Measurements from ENCODE around the gene BCL11A. TPM values are rescaled to one million over a fixed set of nuclear protein-coding genes. Genes with fewer than 3 reads are reported as not detected.

BCL11A gene
- total and polyA plus RNA-seq, 2 of the 13 experiments (the other 11 are each of a cell fraction or from before 2014, with no cell fraction given), result not detected

DNA sequence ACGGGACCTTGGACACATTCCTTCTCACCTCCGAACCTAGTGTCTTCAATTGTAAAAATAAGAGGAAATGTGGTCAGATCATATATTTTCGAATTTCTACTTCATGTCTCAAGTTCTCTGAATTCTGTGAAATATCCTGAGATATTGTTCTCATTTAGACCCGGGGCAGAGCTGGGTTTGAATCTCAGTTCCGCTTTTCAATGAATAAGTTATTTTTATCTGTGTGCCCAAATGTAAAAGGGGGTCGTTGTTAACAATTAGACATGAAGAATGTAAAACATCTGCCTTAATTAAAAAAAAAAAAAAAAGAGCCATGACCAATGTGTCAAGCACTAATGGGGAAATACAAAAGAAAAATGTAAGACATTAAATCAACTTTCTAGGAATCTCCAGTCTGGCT lies 48.9 kb upstream of the BCL11A start (continued):
- TF ChIP-seq ZNF142 (CRISPR knock-in tag; IDR thresholded peaks at IDR 0.05) (no peak), E2F1 (CRISPR knock-in tag; IDR thresholded peaks at IDR 0.05) (no peak)

DNA sequence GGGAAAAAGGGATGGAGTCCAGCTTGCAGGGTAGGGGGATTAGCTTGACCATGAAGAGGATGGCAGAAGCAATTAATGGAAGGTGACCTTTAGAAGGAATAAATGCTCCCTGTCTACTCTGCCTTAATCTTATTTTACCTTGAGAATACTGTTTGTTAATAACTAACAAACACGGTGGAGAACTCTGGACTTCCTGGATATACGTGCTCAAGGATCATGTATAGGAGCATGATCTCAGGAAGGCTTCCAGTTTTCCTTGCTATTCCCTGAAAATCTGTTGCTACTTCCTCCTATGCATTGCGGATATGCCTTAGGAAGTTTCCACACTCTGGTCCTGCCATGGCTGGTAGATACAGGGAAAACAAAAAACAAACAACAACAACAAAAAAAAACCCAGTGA lies 44.8 kb upstream of the BCL11A start:
- in situ Hi-C loops (cut with HindIII; ENCODE audit: extremely low pct_ligation_motif_present, low pct_unique_long_range_greater_than_20kb) (loop anchor here (25.0 kb wide), 2 partner anchors 1586 to 1836 kb away; no protein-coding TSS in a partner anchor), intact Hi-C loops (cut with micrococcal nuclease; ENCODE audit: unreplicated experiment) (no loop called here)
- Histone ChIP-seq H3K36me3 (replicated peaks in 1 of 2; ENCODE audit: control insufficient read depth in 1 of 2, insufficient read depth in 2 of 2, low read length in 2 of 2) (no peaks in the 10 kb centered on the region), H3K4me2 (ENCODE audit: low read depth, low read length) (no peak overlapping the region), H3K27me3 (ENCODE audit: control insufficient read depth in 1 of 2, insufficient read depth in 2 of 2, low read length in 2 of 2) (peaks cover 0 to 33% of the 10 kb centered on the region in 2 experiments; a peak in 2 of 5 replicates), H2AFZ (ENCODE audit: low read length) (no peak overlapping the region), H3K79me2 (ENCODE audit: insufficient read depth, low read length) (no peaks in the 10 kb centered on the region), H3K4me1 (ENCODE audit: insufficient read depth, low read length) (no peaks in the 10 kb centered on the region), H3K4me3 (replicated peaks in 1 of 3; ENCODE audit: insufficient read depth in 1 of 3, low read depth in 2 of 3, low read length in 3 of 3) (no peak overlapping the region), H4K20me1 (ENCODE audit: insufficient read depth, low read length) (no peaks in the 10 kb centered on the region), H3K9me3 (ENCODE audit: low read length) (no peaks in the 10 kb centered on the region), H3K9ac (ENCODE audit: insufficient read depth, low read depth, low read length) (no peak overlapping the region), H3K27ac (ENCODE audit: extremely low read length, insufficient read depth, low read length) (no peak overlapping the region)
- FAIRE-seq (no peak), DNase-seq (ENCODE audit: low spot score) (no peak), ATAC-seq (no peak)
- WGBS (ENCODE audit: low lambda C conversion rate), result 14% methylated on average over 3 of the region's 3 CpGs
- no TSS peak for BruUV-seq (replicated peaks)
- ChIA-PET POLR2A (no interaction called here), CTCF (ENCODE audit: low intra/inter-chr PET ratio, low total read pairs) (no interaction called here)
- TF ChIP-seq ZNF292 (CRISPR knock-in tag; IDR thresholded peaks at IDR 0.05; ENCODE audit: borderline replicate concordance, low read depth) (no peak), ZNF101 (CRISPR knock-in tag; IDR thresholded peaks at IDR 0.05; ENCODE audit: borderline replicate concordance, low read depth) (no peak), ZNF598 (CRISPR knock-in tag; IDR thresholded peaks at IDR 0.05; ENCODE audit: borderline replicate concordance) (no peak), TGIF2 (CRISPR knock-in tag; IDR thresholded peaks at IDR 0.05) (no peak), AHDC1 (CRISPR knock-in tag; IDR thresholded peaks at IDR 0.05; ENCODE audit: borderline replicate concordance) (no peak)
- TF ChIP-seq, protein P1, sequence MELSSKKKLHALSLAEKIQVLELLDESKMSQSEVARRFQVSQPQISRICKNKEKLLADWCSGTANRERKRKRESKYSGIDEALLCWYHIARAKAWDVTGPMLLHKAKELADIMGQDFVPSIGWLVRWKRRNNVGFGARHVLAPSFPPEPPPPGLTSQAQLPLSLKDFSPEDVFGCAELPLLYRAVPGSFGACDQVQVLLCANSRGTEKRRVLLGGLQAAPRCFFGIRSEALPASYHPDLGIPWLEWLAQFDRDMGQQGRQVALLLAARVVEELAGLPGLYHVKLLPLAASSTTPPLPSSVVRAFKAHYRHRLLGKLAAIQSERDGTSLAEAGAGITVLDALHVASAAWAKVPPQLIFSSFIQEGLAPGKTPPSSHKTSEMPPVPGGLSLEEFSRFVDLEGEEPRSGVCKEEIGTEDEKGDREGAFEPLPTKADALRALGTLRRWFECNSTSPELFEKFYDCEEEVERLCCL (CRISPR knock-in tag; IDR thresholded peaks at IDR 0.05; ENCODE audit: borderline replicate concordance), result no peak

All from HepG2 (cell line).